HG03558 (cell line): ENCODE data around the gene TRAPPC3.

ENCODE experiments used
- ATAC-seq: cut with Tn5 transposase; IDR thresholded peaks from one replicate; pipeline ENCODE4 v1.9.1; 2021; ENCODE audit warnings: moderate number of reproducible peaks; ENCODE audit not compliant: unreplicated experiment; ENCODE audit errors: extremely low read depth

TRAPPC3 gene

DNA sequence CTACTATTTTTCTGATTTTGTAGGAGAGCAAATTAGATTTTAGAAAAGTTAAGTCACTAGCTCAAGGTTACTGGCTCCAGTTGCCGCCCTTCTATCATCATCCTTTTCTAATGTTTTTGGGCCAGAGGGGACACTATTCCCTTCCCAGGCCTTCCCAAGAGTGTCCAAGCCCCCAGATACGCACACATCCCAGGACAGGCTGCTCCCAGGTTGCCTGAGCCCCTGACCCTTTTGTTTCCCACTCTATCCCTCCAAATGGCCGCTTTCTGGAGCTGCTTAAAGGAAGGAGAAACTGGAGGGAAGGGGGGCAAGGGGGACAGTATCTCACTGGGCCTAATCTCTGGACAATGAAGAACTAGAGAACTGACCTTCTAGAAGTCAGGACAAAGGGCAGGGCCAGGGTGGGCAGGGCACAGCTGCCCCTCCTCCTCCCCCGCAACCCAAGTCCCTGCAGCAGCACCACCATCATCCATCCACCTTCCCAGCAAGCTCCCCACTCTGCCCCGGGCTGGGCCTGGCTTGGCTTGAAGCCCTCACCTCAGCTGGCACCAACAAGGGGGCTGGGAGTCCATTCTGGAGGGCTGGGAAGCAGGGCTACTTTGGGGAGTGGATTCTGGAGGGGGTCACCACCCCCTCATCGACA lies 5.6 kb upstream of the TRAPPC3 start:
- no peak for ATAC-seq

DNA sequence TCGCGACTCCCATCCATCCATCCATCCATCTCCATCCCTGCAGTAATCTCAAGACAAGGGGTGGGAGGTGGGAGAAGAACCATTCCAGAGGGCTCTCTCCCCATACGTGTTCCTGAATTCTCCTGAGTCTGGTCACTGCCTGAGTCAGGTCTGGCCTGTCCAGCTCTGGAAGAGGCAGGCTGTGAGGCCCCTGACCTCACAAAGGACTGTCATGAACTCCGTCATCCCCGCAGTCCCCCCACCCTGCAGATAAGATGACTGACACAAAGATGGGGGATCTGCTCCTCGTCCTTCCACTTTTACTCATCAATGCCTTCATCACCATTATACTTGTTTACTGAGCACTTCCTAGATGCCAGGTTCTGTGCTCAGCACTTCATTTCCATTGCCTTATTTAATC lies 5.0 kb upstream of the TRAPPC3 start:
- ATAC-seq = no peak

DNA sequence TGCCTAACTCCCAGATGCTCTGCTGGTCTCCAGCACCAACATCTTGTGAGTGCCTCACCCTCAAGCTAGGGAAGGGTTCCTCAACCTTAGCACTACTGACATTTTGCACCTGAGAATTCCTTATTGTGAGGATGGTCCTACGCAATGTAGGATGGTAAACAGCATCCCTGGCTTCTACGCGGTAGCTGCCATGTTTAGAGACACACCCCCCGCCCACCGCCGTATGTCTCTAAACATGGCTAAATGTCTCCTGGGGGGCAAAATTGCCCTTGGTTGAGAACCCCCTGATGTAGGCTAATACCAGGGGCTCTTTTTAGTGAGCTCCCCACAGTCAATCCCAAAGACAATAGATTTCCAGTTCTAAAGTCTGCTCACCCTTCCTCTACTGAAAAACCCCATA lies 4.2 kb upstream of the TRAPPC3 start:
- no peak for ATAC-seq

DNA sequence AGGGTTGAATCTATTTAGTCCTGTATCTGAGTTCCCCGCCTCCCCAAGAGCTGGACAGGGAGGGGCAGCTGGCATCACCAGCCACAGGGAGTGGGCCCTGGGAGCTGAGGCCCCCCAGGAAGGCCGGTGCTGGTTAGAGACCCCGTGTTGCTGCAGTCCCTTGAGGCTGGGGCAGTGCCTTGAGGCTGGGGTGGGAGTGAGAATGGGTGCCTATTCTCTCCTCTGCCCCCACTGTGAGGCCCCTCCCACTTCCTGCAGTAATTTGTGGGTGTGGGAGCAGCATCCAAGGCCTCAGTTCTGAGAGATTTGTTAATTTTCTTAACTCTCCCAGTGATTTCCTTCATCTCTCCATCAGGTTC lies 2.5 kb upstream of the TRAPPC3 start:
- no peak for ATAC-seq

DNA sequence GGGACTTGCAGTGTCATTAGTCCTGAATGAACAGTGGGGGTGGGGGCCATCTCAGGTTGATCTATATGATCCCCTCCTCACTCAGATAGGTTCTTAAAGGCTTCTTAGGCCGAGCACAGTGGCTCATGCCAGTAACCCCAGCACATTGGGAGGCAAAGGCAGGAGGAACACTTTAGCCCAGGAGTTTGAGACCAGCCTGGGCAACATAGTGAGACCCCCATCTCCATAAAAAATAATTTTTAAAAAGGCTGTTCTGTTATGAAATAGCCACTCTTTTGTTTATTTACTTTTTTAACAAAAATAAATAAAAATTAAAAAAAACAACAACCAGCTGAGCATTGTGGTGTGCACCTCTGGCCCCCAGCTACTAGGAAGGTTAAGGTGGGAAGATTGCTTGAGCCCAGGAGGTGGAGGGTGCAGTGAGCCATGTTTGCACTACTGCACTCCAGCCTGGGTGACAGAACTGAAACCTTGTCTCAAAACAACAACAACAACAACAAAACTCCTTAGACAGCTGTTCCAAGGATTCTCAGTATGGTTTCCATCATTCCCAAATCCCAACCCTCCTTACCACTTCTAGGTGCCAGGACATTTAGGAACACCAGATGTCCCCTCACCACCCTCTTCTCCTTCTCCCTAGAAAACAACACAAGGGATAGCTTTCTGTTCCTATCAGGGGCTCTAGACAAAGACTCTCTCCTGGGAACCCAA lies 2.0 kb upstream of the TRAPPC3 start:
- no peak for ATAC-seq

DNA sequence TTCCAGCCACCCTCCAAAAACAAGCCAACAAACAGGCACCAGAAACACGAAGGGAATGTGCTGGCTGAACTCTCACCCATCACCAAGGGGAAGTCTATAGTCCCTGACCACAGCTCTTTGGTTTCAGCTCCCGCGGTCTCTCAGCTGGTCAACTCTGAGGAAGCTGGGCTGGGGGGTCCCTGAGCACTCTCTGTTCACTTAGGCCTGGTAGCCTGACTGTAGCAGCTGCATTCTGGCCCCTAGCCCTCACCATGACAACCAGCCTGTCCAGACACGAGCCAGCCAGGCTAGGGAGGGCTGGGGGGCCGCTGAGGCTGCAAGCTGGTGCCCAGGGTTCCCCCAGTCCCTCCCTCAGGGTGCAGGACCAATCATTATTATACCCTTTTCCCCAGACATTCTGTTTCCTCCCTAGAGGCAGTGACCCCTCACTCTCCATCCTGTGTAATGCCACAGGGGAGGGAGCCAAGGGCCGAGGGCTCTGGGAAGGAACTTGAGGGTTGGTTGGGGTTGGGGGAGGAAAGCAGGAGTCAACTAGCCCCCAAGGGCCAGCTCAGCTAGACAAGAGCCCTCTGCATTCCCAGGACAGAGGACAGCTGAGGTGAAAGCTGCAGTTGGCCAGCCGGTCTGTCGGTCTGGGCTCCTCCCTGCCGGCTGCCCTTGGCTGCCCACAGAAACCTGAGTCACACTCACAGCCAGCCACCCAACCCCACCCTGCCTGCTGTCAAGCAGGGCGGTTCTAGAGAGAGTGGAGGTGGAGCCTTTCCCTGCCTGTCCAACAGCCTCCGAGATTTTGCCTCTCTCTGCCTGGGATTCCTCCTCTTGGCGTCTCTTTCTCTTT lies 1.2 kb upstream of the TRAPPC3 start:
- ATAC-seq = peak; percentile 33

DNA sequence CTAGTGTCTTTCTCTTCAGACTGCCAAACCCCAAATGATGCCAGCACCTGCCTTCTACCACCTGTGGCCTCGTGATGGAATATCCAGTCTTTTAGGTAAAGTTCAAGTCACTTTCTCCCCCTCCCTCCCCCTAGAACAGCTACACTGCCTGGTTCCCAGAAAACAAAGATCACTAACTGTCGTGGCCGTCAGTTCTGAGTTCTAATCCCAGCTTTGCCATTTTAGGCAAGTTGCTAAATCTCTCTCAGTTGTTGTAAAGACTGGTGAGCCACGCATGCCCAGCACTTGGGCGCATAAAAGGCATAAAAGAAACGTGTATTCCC lies 648 bp upstream of the TRAPPC3 start:
- ATAC-seq = no peak

DNA sequence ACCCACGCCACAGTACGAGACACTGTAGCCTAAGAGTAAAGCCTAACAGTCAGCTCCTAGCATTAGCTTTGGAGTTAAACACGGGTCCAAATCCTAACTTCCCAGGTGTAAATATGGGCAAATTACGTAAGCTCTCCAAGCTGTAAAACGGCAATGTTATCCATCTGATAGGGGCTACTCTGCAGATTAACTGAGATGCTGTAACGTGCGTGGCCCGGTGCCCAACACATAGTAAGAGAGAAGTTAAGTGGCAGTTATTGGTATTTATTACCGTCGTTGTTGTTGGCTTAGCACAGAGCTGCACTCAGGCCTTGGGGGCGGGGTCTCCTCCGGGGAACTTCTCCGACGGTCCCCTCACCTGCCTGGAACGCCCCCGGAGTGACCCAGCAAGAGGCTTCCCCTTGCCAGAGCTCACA lies 457 bp downstream of the TRAPPC3 start:
- ATAC-seq = no peak

DNA sequence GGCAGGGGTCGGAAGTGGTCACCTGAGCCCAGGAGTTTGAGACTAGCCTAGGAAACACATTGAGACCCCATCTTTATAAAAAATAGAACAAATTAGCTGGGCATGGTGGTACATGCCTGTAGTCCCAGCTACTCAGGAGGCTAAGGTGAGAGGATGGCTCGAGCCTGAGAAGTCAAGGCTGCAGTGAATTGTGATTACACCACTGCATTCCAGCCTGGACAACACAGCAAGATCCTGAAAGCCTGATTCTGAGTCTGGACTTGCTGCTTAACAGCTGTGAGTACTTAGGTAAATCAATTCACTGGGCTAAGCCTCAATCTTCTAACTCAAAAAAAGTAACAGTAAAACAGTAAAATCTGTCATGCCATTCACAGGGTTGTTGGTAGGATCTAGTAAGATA lies 4.9 kb downstream of the TRAPPC3 start:
- no peak for ATAC-seq

DNA sequence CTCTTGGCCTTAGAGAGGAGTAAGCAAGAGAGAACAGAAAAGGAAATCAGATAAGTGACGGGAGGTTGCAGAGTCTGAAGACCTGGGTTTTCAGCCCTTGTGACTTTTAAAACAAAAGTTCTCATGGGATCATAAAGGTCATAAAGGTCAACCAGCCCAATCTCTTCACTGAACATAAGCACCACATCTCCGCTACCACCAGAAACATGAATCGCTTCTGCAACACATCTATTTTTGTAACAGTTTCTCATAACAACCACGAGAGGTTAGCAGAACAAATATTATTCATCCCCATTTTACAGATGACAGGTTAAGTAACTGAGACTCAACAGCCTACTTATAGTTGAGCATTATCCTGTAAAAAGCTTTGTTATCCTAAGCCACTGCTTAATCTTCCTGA lies 5.9 kb downstream of the TRAPPC3 start:
- ATAC-seq = no peak

DNA sequence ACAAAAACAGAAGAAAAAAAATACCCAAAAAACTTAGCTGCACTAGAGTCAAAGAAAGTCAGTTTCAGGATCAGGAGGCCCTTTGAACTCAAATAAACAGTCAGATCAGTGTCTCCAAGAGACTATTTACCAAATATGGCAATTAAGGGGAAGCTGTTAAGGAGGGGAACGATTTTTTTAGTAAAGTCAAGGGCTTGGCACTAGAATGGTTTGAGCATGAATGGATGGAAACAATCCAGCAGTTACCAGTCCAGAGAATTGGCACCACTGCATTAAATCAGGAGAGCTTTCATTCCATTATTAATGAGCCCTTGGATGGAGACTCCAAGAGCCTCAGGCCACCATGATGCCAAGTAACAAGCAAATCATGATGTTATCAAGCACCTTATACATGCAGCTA lies 7.2 kb downstream of the TRAPPC3 start:
- ATAC-seq = no peak

DNA sequence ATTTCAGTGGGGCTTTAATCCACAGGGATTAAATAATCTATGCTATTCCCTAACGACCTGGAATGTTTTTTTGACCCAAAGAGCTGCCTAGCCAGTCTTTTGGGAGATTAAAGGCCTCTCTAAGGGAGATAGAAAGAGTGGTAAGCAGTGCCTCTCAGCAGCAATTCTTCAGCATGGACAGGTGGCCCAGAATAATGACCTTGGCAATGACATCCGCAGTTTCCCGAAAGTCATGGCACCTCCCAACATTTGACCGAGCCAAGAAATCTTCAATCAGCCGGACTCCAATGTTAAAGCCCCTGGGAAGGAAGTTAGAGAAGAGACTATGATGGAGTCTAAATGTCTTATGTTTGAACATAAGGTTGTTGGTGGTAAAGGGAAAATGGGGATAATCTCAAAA lies 9.8 kb downstream of the TRAPPC3 start:
- no peak for ATAC-seq

DNA sequence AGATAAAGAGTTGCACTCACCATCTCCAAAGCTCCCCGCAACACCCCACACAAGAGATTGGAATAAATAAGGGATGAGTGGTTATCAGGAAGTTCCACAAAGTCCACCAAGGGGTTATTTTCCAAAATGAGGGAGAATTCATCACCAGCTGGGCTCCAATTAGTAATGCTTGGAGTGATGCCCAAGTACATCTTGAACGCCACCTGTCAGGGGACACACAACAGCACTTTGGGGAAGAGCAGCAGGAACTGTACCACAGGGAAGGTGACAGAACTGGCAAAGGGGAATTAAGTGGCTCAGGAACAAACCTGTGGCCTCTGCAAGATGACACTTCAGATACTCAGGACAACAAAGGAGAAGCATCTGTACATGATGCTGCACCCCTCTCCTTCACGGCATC lies 11.5 kb downstream of the TRAPPC3 start:
- no peak for ATAC-seq

DNA sequence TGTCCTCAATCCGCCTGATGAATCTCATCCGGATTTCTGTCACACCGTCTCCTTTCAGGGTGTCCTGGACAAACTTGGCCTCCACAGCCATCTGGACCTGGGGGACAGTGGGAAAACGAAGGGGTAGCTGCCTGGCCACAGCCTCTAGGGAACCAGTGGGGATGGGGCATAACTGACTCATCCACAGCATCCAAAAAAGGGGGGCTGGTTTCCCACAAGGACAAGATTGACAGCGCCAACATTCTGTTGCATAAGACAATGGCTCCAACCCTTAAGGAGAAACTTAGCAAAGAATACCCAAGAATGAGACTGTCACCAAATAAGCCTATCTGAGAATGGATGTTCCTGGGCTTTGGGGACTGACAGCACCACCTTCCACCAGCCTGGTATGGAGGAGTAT lies 12.1 kb downstream of the TRAPPC3 start:
- ATAC-seq = no peak

DNA sequence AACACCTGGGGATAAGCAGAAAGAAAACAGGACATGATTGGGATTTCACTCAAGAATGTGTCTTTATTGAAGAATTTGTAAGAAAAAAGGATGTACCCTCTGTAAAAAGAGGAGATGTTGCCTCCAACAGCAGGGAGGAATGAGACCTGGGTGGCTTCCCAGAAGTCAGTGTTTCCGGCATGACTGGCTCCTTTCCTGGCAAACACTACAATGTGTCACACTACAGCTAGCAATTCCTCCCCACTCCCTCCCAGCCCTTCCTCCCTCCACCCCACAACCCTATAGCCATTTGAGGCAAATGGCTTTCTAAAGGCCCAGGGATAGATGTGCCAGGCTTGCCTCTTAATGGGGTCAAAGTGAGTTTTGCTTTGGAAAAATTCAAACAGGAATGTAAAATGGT lies 12.8 kb downstream of the TRAPPC3 start:
- no peak for ATAC-seq

DNA sequence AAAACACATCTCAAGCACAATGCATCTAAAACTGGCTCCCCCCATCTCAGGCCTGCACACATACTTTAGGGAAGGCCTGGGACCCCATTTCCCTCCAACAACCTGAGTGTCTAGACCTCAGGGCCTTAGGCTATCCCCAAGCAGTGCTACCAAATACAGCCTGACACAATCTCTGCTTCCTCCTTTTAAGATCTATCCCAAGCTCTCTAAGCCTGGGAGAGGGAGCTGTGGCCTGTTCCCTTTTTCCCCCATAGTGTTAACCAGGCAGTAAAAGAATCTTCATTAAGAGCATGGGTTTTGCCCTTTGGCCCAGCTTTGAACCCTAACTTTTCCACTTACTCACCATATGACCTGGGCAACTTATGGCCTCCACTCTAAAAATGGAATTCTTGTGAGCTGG lies 13.5 kb downstream of the TRAPPC3 start:
- no peak for ATAC-seq

DNA sequence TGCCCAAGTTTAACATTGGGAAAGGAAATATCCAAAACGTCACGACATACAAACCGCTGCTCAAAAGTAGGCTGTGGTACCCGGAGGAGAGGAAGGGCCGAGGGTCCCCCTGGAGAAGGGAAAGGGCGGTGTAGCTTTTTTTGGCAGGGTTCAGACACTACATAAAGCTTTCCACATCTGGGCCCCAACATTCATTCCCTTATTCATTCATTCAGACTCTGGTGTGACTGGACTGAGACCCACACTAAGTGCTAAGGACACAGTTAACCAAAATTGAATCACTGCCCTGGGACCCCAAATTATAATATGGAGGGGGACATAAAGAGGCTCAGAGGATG lies 14.0 kb downstream of the TRAPPC3 start:
- no peak for ATAC-seq

DNA sequence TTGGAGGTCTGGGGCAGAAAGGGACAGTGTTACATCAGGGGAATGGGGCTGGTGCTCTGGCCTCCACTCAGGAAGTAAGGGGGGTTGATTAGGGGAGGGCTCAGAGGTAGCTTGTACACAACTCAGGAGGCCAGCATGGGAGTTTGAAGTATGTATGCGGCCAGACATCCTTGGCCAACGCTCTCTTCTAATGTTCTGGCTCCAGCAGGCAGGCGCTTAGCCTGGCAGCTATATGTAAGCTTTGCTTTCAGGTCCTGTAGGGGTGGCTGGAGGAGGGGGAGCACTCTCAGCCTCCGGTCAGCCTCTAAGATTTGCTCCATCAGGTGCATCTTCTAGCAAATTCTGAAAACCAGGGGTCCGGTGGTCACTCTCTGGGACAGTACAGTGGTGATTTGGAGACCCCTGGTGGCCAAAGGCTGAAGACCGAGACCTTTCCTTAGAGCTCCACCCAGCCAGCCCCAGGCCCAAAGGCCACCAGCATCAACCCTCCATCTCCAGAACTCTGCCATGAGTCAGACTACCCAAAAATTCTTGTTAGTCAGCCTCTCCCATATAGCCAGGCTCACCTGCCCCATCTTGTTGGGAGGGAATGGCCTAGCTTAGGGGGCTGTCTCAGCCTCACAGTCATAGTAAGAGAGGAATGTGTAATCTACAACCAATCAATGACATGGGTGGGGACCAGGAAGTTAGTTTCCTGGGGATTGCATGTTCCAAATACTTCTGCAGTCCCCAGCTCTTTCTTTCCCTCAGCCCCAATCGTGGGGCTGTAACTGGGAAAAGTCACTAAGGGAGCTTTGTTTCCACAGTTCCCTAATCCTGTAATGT lies 14.6 kb downstream of the TRAPPC3 start:
- ATAC-seq = no peak

DNA sequence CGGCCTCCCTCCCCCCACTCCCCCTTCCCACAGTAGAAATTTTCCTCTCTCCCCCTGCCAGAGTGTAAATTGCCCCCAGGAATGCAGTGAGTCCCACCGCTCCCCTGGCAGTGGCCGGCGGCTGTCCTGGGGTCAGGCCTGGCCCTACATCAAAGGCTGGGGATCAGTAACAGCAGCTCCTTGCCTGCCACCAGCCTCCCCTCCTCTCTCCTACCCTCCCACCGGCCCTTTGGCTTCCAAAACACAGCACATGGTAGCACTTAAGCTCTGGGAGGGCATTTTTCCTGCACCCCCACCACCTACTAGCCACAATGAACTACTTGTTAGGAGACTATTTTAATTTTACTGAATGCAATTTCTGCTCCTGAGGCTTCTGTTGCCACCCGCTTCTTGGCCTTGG lies 15.3 kb downstream of the TRAPPC3 start:
- no peak for ATAC-seq

DNA sequence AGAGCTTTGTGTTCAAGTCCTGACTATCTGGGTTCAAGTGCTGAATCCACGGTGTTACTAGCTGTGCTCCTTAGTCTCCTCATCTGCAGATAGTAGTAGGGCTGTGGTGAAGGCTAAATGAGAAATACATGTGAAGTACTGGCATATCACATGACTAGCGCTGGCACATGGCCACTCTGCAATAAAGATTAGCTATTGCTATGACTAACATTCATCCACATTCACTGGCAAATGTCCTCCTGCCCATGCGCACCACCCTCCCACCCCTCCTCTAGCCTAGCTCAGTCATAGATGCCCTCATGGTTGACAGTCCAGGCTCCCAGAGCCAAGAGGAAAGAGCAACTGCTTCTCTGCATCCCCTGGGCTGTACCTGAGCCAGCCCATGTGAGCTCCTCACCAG lies 15.8 kb downstream of the TRAPPC3 start:
- ATAC-seq = no peak

DNA sequence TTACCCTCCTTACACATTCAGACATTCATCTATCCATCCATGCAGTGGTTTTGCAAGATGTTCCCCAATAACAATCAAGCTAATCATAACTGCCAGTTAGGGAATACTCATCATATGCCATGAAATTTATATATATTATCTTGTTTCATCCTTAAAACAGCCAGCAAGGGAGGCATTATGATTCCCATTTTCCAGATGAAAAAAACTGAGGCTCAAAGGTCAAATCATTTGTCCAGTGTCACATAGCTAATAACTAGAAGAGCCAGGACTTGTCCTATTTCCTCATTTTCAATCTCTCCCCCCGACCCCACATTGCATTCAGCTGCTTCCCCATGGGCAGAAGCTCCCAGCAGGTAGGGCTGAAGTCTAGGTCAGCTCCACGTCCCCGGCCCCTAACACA lies 17.3 kb downstream of the TRAPPC3 start:
- no peak for ATAC-seq
